Thyroid gland (tissue), 4 donors: ENCODE results near the gene PACS1.

ENCODE experiments used
- POLR2A ChIP-seq, 2 donors: fragments of 450-650 bp; IDR thresholded peaks; one replicate each; pipeline ENCODE4 v1.6.1; 2017; ENCODE audit warnings: antibody characterized with exemption in 2 of 2, mild to moderate bottlenecking in 2 of 2, moderate library complexity in 1 of 2
- TF ChIP-seq, protein P1 (sequence below), 6 experiments: fragments of 200-600 bp in 3 of 6; fragments of 450-650 bp in 3 of 6; sonication (generic) in 3 of 6; IDR thresholded peaks; one replicate each; pipeline ENCODE4 v1.5.1; 2016 to 2019; ENCODE audit warnings: antibody characterized with exemption in 6 of 6, mild to moderate bottlenecking in 2 of 6, inconsistent platforms in 1 of 6, moderate library complexity in 1 of 6

DNA sequence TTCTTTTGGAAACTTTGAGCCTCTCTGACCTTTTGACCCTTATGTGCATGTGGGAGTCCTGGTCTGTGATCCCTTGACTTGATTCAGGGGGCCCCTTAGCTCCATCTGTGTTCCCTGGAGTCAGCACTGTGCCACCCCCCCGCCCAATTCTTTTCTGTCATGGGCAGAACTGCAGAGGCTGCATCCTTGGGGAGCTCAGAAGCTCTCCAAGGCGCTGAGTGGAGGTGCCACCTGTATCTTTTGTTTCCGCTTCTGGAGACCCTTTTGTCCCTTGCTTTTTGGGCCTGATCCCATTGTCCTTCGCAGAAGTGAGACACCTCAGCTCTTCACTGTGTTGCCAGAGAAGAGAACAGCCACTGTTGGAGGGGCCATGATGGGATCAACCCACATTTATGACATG, 2.4 kb upstream of the PACS1 start:
- TF ChIP-seq POLR2A (IDR thresholded peaks at IDR 0.05), result no peak
- TF ChIP-seq, protein P1, sequence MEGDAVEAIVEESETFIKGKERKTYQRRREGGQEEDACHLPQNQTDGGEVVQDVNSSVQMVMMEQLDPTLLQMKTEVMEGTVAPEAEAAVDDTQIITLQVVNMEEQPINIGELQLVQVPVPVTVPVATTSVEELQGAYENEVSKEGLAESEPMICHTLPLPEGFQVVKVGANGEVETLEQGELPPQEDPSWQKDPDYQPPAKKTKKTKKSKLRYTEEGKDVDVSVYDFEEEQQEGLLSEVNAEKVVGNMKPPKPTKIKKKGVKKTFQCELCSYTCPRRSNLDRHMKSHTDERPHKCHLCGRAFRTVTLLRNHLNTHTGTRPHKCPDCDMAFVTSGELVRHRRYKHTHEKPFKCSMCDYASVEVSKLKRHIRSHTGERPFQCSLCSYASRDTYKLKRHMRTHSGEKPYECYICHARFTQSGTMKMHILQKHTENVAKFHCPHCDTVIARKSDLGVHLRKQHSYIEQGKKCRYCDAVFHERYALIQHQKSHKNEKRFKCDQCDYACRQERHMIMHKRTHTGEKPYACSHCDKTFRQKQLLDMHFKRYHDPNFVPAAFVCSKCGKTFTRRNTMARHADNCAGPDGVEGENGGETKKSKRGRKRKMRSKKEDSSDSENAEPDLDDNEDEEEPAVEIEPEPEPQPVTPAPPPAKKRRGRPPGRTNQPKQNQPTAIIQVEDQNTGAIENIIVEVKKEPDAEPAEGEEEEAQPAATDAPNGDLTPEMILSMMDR (IDR thresholded peaks at IDR 0.05), result no peak
